Esophagus muscularis mucosa (tissue), 4 donors: Measurements from ENCODE around the gene CCNG2.

Source experiments
- EP300 ChIP-seq: sonication (generic); formaldehyde crosslinking; IDR thresholded peaks from one replicate; pipeline ENCODE4 v1.6.1; 2017; ENCODE audit warnings: antibody characterized with exemption
- POLR2A ChIP-seq: fragments of 450-650 bp; IDR thresholded peaks from one replicate; pipeline ENCODE4 v1.6.1; 2017; ENCODE audit warnings: antibody characterized with exemption, moderate library complexity, mild to moderate bottlenecking, low read depth
- POLR2AphosphoS5 ChIP-seq, 2 donors: sonication (generic); formaldehyde crosslinking; IDR thresholded peaks; one replicate each; pipeline ENCODE4 v1.6.1; 2017; ENCODE audit warnings: antibody characterized with exemption in 2 of 2
- TF ChIP-seq, protein P1 (sequence below), 3 experiments: fragments of 200-600 bp in 2 of 3; fragments of 450-650 bp in 1 of 3; sonication (generic) in 2 of 3; IDR thresholded peaks; one replicate each; pipeline ENCODE4 v1.5.1; 2017 to 2019; ENCODE audit warnings: antibody characterized with exemption in 3 of 3, mild to moderate bottlenecking in 2 of 3, moderate library complexity in 1 of 3

DNA sequence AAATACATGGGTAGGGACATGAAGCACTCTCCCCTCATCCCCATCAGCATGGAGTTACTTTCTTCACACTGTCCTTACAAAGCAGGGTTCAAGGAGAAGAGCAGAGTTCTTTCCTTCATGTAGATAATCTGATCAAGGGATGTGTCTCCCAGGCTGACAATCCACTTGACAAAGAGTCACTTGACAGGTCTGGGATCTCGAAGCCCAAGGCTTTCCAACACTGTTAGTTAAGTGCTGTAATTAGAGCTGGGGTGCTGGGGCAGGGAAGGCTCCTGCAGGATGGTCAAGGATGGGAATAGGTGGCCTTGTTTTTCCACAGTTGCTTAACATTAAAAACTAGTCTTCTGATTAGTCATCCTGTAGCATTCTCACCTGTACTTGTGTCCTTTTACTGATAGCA is 38.0 kb downstream of the CCNG2 start:
- TF ChIP-seq, protein P1, sequence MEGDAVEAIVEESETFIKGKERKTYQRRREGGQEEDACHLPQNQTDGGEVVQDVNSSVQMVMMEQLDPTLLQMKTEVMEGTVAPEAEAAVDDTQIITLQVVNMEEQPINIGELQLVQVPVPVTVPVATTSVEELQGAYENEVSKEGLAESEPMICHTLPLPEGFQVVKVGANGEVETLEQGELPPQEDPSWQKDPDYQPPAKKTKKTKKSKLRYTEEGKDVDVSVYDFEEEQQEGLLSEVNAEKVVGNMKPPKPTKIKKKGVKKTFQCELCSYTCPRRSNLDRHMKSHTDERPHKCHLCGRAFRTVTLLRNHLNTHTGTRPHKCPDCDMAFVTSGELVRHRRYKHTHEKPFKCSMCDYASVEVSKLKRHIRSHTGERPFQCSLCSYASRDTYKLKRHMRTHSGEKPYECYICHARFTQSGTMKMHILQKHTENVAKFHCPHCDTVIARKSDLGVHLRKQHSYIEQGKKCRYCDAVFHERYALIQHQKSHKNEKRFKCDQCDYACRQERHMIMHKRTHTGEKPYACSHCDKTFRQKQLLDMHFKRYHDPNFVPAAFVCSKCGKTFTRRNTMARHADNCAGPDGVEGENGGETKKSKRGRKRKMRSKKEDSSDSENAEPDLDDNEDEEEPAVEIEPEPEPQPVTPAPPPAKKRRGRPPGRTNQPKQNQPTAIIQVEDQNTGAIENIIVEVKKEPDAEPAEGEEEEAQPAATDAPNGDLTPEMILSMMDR (IDR thresholded peaks at IDR 0.05), result no peak
- no peak for TF ChIP-seq EP300
- no peak for TF ChIP-seq POLR2AphosphoS5 (IDR thresholded peaks at IDR 0.05)
- TF ChIP-seq POLR2A, result no peak
